H9 (cell line): ENCODE data around the gene GLRA1. TPM values are rescaled to one million over a fixed set of nuclear protein-coding genes. Genes with fewer than 3 reads are reported as not detected.

Source experiments
- DNase-seq: peaks from one replicate; pipeline ENCODE4 v3.0.0-alpha.2; 2017
- H2AFZ ChIP-seq: one replicate; pipeline ENCODE4 v1.6.1; 2013; ENCODE audit warnings: mild to moderate bottlenecking, low read length, control low read depth, moderate library complexity
- H2AK5ac ChIP-seq: 2 replicates; pipeline ENCODE4 v1.6.1; 2013; ENCODE audit warnings: low read length, control low read depth, mixed read lengths; ENCODE audit not compliant: insufficient read length
- H2BK120ac ChIP-seq: one replicate; pipeline ENCODE4 v1.6.1; 2013; ENCODE audit warnings: low read depth, mild to moderate bottlenecking, low read length, control low read depth, inconsistent platforms; ENCODE audit not compliant: poor library complexity, severe bottlenecking
- H2BK12ac ChIP-seq: 2 replicates; pipeline ENCODE4 v1.6.1; 2013; ENCODE audit warnings: low read length, control low read depth, mixed read lengths, low read depth; ENCODE audit not compliant: insufficient read length
- H2BK15ac ChIP-seq: 2 replicates; pipeline ENCODE4 v1.6.1; 2013; ENCODE audit warnings: low read depth, low read length, control low read depth
- H2BK20ac ChIP-seq: one replicate; pipeline ENCODE4 v1.6.1; 2013; ENCODE audit warnings: low read depth, mild to moderate bottlenecking, low read length, control low read depth, inconsistent platforms; ENCODE audit not compliant: poor library complexity, severe bottlenecking
- H2BK5ac ChIP-seq: 2 replicates; pipeline ENCODE4 v1.6.1; 2013; ENCODE audit warnings: low read length, control low read depth, mixed read lengths; ENCODE audit not compliant: insufficient read length
- H3K14ac ChIP-seq: 2 replicates; pipeline ENCODE4 v1.6.1; 2013; ENCODE audit warnings: low read length, control low read depth; ENCODE audit not compliant: insufficient read depth
- H3K18ac ChIP-seq: 2 replicates; pipeline ENCODE4 v1.6.1; 2013; ENCODE audit warnings: low read depth, mild to moderate bottlenecking, mixed read lengths, low read length, control low read depth; ENCODE audit not compliant: insufficient read length
- H3K23ac ChIP-seq: 2 replicates; pipeline ENCODE4 v1.6.1; 2013; ENCODE audit warnings: low read length, control low read depth, mixed read lengths, low read depth; ENCODE audit not compliant: insufficient read length
- H3K23me2 ChIP-seq: 2 replicates; pipeline ENCODE4 v1.6.1; 2013; ENCODE audit warnings: low read depth, mild to moderate bottlenecking, mixed read lengths, low read length, control low read depth; ENCODE audit not compliant: insufficient read length, poor library complexity, severe bottlenecking
- H3K27ac ChIP-seq: 2 replicates; pipeline ENCODE4 v1.5.1; 2013; ENCODE audit warnings: low read length, control low read depth, mixed read lengths, low read depth; ENCODE audit not compliant: insufficient read length
- H3K27me3 ChIP-seq: 2 replicates; pipeline ENCODE4 v1.6.1; 2013; ENCODE audit warnings: low read length, control low read depth, inconsistent platforms; ENCODE audit not compliant: insufficient read depth
- H3K4ac ChIP-seq: 2 replicates; pipeline ENCODE4 v1.6.1; 2013; ENCODE audit warnings: low read depth, mild to moderate bottlenecking, control low read depth, inconsistent platforms, low read length, moderate library complexity
- H3K4me1 ChIP-seq: 2 replicates; pipeline ENCODE4 v1.6.1; 2013; ENCODE audit warnings: low read length, control low read depth, inconsistent platforms; ENCODE audit not compliant: insufficient read depth
- H3K4me2 ChIP-seq: 2 replicates; pipeline ENCODE4 v1.6.1; 2013; ENCODE audit warnings: low read length, control low read depth, mixed read lengths; ENCODE audit not compliant: insufficient read length, insufficient read depth
- H3K56ac ChIP-seq: 2 replicates; pipeline ENCODE4 v1.6.1; 2013; ENCODE audit warnings: low read depth, mild to moderate bottlenecking, mixed read lengths, low read length, control low read depth; ENCODE audit not compliant: insufficient read length
- H3K79me1 ChIP-seq: 2 replicates; pipeline ENCODE4 v1.6.1; 2013; ENCODE audit warnings: low read depth, mild to moderate bottlenecking, moderate library complexity, low read length, control low read depth, inconsistent platforms; ENCODE audit not compliant: insufficient read depth, poor library complexity, severe bottlenecking
- H3K79me2 ChIP-seq: 2 replicates; pipeline ENCODE4 v1.6.1; 2013; ENCODE audit warnings: low read length, control low read depth, inconsistent platforms; ENCODE audit not compliant: insufficient read depth
- H3K9ac ChIP-seq: 2 replicates; pipeline ENCODE4 v1.6.1; 2013; ENCODE audit warnings: low read length, control low read depth, mixed read lengths; ENCODE audit not compliant: insufficient read length; ENCODE audit errors: extremely low read depth
- H3K9me3 ChIP-seq: one replicate; pipeline ENCODE4 v1.6.1; 2013; ENCODE audit warnings: low read depth, low read length, inconsistent platforms; ENCODE audit not compliant: control insufficient read depth
- H3T11ph ChIP-seq: one replicate; pipeline ENCODE4 v1.6.1; 2013; ENCODE audit warnings: mild to moderate bottlenecking, low read length, control low read depth, inconsistent platforms
- H4K20me1 ChIP-seq: one replicate; pipeline ENCODE4 v1.6.1; 2013; ENCODE audit not compliant: control insufficient read depth, insufficient read length, insufficient read depth
- H4K5ac ChIP-seq: 2 replicates; pipeline ENCODE4 v1.6.1; 2013; ENCODE audit warnings: low read depth, mild to moderate bottlenecking, mixed read lengths, low read length, control low read depth; ENCODE audit not compliant: insufficient read length
- H4K8ac ChIP-seq: replicated peaks from 2 replicates; pipeline ENCODE4 v1.6.1; 2013; ENCODE audit warnings: low read length, control low read depth, mixed read lengths, low read depth; ENCODE audit not compliant: insufficient read length
- H4K91ac ChIP-seq: 2 replicates; pipeline ENCODE4 v1.6.1; 2013; ENCODE audit warnings: low read depth, mild to moderate bottlenecking, moderate library complexity, mixed read lengths, low read length, control low read depth; ENCODE audit not compliant: insufficient read length
- H3K27ac Mint-ChIP-seq, 3 experiments: 2 replicates in 2 of 3; 3 replicates in 1 of 3; pipeline ENCODE4 v1.8.0; 2020 to 2021; ENCODE audit warnings: mixed read lengths in 3 of 3, mild to moderate bottlenecking in 1 of 3, moderate library complexity in 1 of 3
- H3K27me3 Mint-ChIP-seq: 2 replicates; pipeline ENCODE4 v1.8.0; 2021; ENCODE audit warnings: low read depth, mild to moderate bottlenecking, moderate library complexity, mixed read lengths
- H3K36me3 Mint-ChIP-seq, 3 experiments: 2 replicates in 2 of 3; 3 replicates in 1 of 3; pipeline ENCODE4 v1.8.0; 2020 to 2021; ENCODE audit warnings: low read depth in 3 of 3, mixed read lengths in 3 of 3; ENCODE audit not compliant: insufficient read depth in 1 of 3
- H3K4me1 Mint-ChIP-seq, 2 experiments: 2 replicates each; pipeline ENCODE4 v1.8.0; 2020; ENCODE audit warnings: mixed read lengths in 2 of 2
- H3K4me3 Mint-ChIP-seq, 2 experiments: 2 replicates in 1 of 2; 3 replicates in 1 of 2; pipeline ENCODE4 v1.8.0; 2020 to 2021; ENCODE audit warnings: mild to moderate bottlenecking in 2 of 2, mixed read lengths in 2 of 2, moderate library complexity in 1 of 2
- H3K9me3 Mint-ChIP-seq, 2 experiments: 2 replicates in 1 of 2; 3 replicates in 1 of 2; pipeline ENCODE4 v1.8.0; 2020; ENCODE audit warnings: mild to moderate bottlenecking in 2 of 2, mixed read lengths in 2 of 2, moderate library complexity in 1 of 2
- WGBS: extraction: QIAGEN DNeasy Blood & Tissue Kit; methylation state at CpG from one replicate; pipeline ENCODE4 v1.1.7; 2013; ENCODE audit warnings: missing lambda C conversion rate, low lambda C conversion rate, mixed read lengths; ENCODE audit not compliant: insufficient read length; ENCODE audit errors: extremely low coverage; 5-methylcytosine and 5-hydroxymethylcytosine counted together
- total RNA-seq: library from RNA; stranded (reverse); gene quantifications from 2 replicates; pipeline ENCODE4 v1.2.1, GENCODE V29; 2021
- TF ChIP-seq, protein P1 (sequence below): fragments of 200-600 bp; sonication (generic); conservative IDR thresholded peaks from 3 replicates; pipeline ENCODE4 v1.8.0; 2021; ENCODE audit warnings: antibody characterized with exemption, mild to moderate bottlenecking

GLRA1 gene
- total RNA-seq, 1 experiment from 2014 or later, result not detected

- Histone ChIP-seq H4K20me1 (no peaks in the 10 kb centered on the region), H4K5ac (no peak overlapping the region), H3K9ac (no peak overlapping the region), H4K91ac (no peak overlapping the region), H2AK5ac (no peak overlapping the region), H3K18ac (no peak overlapping the region), H2BK5ac (no peak overlapping the region), H3T11ph (no peak overlapping the region), H2BK20ac (no peak overlapping the region), H2BK15ac (no peak overlapping the region), H3K27ac (no peak overlapping the region), H3K23ac (no peak overlapping the region), H3K79me2 (no peaks in the 10 kb centered on the region), H3K14ac (no peak overlapping the region), H3K56ac (no peak overlapping the region), H3K79me1 (no peaks in the 10 kb centered on the region), H3K4me2 (no peak overlapping the region), H3K9me3 (no peaks in the 10 kb centered on the region), H3K23me2 (no peaks in the 10 kb centered on the region), H2BK120ac (no peak overlapping the region), H3K4me1 (no peaks in the 10 kb centered on the region), H3K4ac (no peak overlapping the region), H4K8ac (no peak overlapping the region), H2AFZ (no peak overlapping the region), H3K27me3 (no peaks in the 10 kb centered on the region), H2BK12ac (no peak overlapping the region)
- no peaks in the 10 kb centered on the region for H3K9me3 Mint-ChIP-seq
- no peak overlapping the region for H3K27ac Mint-ChIP-seq
- no peak for DNase-seq
- TF ChIP-seq, protein P1, sequence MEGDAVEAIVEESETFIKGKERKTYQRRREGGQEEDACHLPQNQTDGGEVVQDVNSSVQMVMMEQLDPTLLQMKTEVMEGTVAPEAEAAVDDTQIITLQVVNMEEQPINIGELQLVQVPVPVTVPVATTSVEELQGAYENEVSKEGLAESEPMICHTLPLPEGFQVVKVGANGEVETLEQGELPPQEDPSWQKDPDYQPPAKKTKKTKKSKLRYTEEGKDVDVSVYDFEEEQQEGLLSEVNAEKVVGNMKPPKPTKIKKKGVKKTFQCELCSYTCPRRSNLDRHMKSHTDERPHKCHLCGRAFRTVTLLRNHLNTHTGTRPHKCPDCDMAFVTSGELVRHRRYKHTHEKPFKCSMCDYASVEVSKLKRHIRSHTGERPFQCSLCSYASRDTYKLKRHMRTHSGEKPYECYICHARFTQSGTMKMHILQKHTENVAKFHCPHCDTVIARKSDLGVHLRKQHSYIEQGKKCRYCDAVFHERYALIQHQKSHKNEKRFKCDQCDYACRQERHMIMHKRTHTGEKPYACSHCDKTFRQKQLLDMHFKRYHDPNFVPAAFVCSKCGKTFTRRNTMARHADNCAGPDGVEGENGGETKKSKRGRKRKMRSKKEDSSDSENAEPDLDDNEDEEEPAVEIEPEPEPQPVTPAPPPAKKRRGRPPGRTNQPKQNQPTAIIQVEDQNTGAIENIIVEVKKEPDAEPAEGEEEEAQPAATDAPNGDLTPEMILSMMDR, result no peak
- H3K4me1 Mint-ChIP-seq, result peaks cover 19 to 21% of the 10 kb centered on the region in 2 experiments
- H3K27me3 Mint-ChIP-seq, result no peaks in the 10 kb centered on the region; the same call in none of the 2 replicates
- H3K36me3 Mint-ChIP-seq, result no peaks in the 10 kb centered on the region; a peak in 1 of 7 replicates
- WGBS, result no CpG with 5 or more reads among the region's 4 CpGs
- H3K4me3 Mint-ChIP-seq, result no peak overlapping the region
Observed at GRCh38 chr5:151964471-151964870, 39.8 kb upstream of the GLRA1 start.
